ENCODE data around the gene SFSWAP.
A peak's percentile ranks its signal among the peaks of the same experiment; 100 is the strongest.
"Not testable (repeated sequence)": the region's sequence is repeated elsewhere in the genome, so short reads cannot be mapped to it uniquely, and the experiment has no call there.

Gene SFSWAP

GRCh38 chr12:131737150-131737827, 26.4 kb downstream of the SFSWAP start:
- DNase-seq: no peak

GRCh38 chr12:131738196-131738595, 27.3 kb downstream of the SFSWAP start:
- no peak for DNase-seq

GRCh38 chr12:131740626-131741025, 29.7 kb downstream of the SFSWAP start:
- DNase-seq: no peak

GRCh38 chr12:131742761-131743160, 31.9 kb downstream of the SFSWAP start:
- DNase-seq: not testable (repeated sequence)

- not testable (repeated sequence) for DNase-seq
These were observed 32.5 kb downstream of the SFSWAP start for GRCh38 chr12:131743410-131743809.

GRCh38 chr12:131743880-131744279, 33.0 kb downstream of the SFSWAP start:
- not testable (repeated sequence) for DNase-seq

GRCh38 chr12:131744675-131745074, 33.8 kb downstream of the SFSWAP start:
- not testable (repeated sequence) for DNase-seq

GRCh38 chr12:131745706-131746105, 34.8 kb downstream of the SFSWAP start:
- DNase-seq: no peak

- no peak for DNase-seq
These were observed 36.6 kb downstream of the SFSWAP start for GRCh38 chr12:131747276-131748177.

- DNase-seq: no peak
These were observed 38.9 kb downstream of the SFSWAP start for GRCh38 chr12:131749618-131750315.

- DNase-seq: no peak
These were observed 40.4 kb downstream of the SFSWAP start for GRCh38 chr12:131751335-131751734.

- no peak for DNase-seq
These were observed 41.6 kb downstream of the SFSWAP start for GRCh38 chr12:131752451-131752850.

- no peak for DNase-seq
These were observed 42.1 kb downstream of the SFSWAP start for GRCh38 chr12:131753005-131753404.

GRCh38 chr12:131753757-131754156, 42.9 kb downstream of the SFSWAP start:
- DNase-seq: no peak

GRCh38 chr12:131754184-131754583, 43.3 kb downstream of the SFSWAP start:
- no peak for DNase-seq

- peak in 2 of 3 experiments; percentile 26 to 55 for DNase-seq
These were observed 44.6 kb downstream of the SFSWAP start for GRCh38 chr12:131755305-131756113.

GRCh38 chr12:131756441-131756840, 45.6 kb downstream of the SFSWAP start:
- no peak for DNase-seq

- DNase-seq: no peak
These were observed 46.2 kb downstream of the SFSWAP start for GRCh38 chr12:131757111-131757510.

GRCh38 chr12:131758016-131758739, 47.3 kb downstream of the SFSWAP start:
- no peak for DNase-seq

GRCh38 chr12:131759176-131759575, 48.3 kb downstream of the SFSWAP start:
- no peak for DNase-seq

- DNase-seq: no peak
These were observed 50.7 kb downstream of the SFSWAP start for GRCh38 chr12:131761638-131762037.

GRCh38 chr12:131764738-131765137, 53.8 kb downstream of the SFSWAP start:
- no peak for DNase-seq

Measured in NCI-H1417 (cell line).